GM12878 (cell line): ENCODE data around the gene CEP250.

Experiments used
- ATF2 ChIP-seq: IDR thresholded peaks from 2 replicates; pipeline ENCODE4 v1.6.1; 2012; ENCODE audit warnings: low read length, inconsistent platforms
- CBX5 ChIP-seq: sonication (generic); IDR thresholded peaks from 2 replicates; pipeline ENCODE4 v1.6.1; 2016; ENCODE audit warnings: low read depth, moderate library complexity, mild to moderate bottlenecking, inconsistent platforms
- CHD2 ChIP-seq: IDR thresholded peaks from 2 replicates; pipeline ENCODE4 v1.6.1; 2011; ENCODE audit warnings: low read depth, low read length, improper control_type of control experiment, borderline replicate concordance
- ESRRA ChIP-seq: IDR thresholded peaks from 2 replicates; pipeline ENCODE4 v1.6.1; 2012; ENCODE audit warnings: mild to moderate bottlenecking, low read length, improper control_type of control experiment
- EZH2 ChIP-seq: IDR thresholded peaks from 2 replicates; pipeline ENCODE4 v1.6.1; 2012; ENCODE audit warnings: low read depth, mild to moderate bottlenecking, control low read depth, inconsistent platforms, low read length, borderline replicate concordance; ENCODE audit not compliant: control insufficient read depth
- JUND ChIP-seq: IDR thresholded peaks from 2 replicates; pipeline ENCODE4 v1.6.1; 2012; ENCODE audit warnings: low read depth, mild to moderate bottlenecking, low read length, improper control_type of control experiment, moderate library complexity
- MXI1 ChIP-seq: fragments of 150-350 bp; IDR thresholded peaks from 2 replicates; pipeline ENCODE4 v1.6.1; 2011; ENCODE audit warnings: low read depth, mild to moderate bottlenecking, inconsistent platforms, low read length, improper control_type of control experiment
- PKNOX1 ChIP-seq: fragments of 450-650 bp; IDR thresholded peaks from 2 replicates; pipeline ENCODE4 v1.6.1; 2016; ENCODE audit warnings: mild to moderate bottlenecking
- POLR2A ChIP-seq: IDR thresholded peaks from 2 replicates; pipeline ENCODE4 v1.6.1; 2011; ENCODE audit warnings: low read depth, mild to moderate bottlenecking, low read length
- RB1 ChIP-seq: fragments of 450-650 bp; formaldehyde crosslinking; IDR thresholded peaks from 2 replicates; pipeline ENCODE4 v1.6.1; 2017; ENCODE audit warnings: mild to moderate bottlenecking, borderline replicate concordance
- SMAD1 ChIP-seq: fragments of 450-650 bp; IDR thresholded peaks from 2 replicates; pipeline ENCODE4 v1.6.1; 2018; ENCODE audit warnings: mild to moderate bottlenecking, low read depth; ENCODE audit not compliant: partially characterized antibody
- ZNF24 ChIP-seq: fragments of 450-650 bp; IDR thresholded peaks from 2 replicates; pipeline ENCODE4 v1.6.1; 2017; ENCODE audit warnings: antibody characterized with exemption, mild to moderate bottlenecking
- TF ChIP-seq, protein P1 (sequence below), 3 experiments: IDR thresholded peaks in 2 of 3; conservative IDR thresholded peaks in 1 of 3; 2 replicates each; pipeline ENCODE4 v1.5.1; 2011; ENCODE audit warnings: low read depth in 3 of 3, low read length in 3 of 3, mild to moderate bottlenecking in 3 of 3, control low read depth in 2 of 3, moderate library complexity in 2 of 3, inconsistent platforms in 1 of 3, mixed read lengths in 1 of 3; ENCODE audit not compliant: control insufficient read depth in 2 of 3, insufficient read depth in 1 of 3; ENCODE audit errors: extremely low read depth in 1 of 3
- TF ChIP-seq, protein P2 (sequence below): IDR thresholded peaks from 2 replicates; pipeline ENCODE4 v1.6.1; 2011; ENCODE audit warnings: low read depth, low read length, improper control_type of control experiment, borderline replicate concordance

DNA sequence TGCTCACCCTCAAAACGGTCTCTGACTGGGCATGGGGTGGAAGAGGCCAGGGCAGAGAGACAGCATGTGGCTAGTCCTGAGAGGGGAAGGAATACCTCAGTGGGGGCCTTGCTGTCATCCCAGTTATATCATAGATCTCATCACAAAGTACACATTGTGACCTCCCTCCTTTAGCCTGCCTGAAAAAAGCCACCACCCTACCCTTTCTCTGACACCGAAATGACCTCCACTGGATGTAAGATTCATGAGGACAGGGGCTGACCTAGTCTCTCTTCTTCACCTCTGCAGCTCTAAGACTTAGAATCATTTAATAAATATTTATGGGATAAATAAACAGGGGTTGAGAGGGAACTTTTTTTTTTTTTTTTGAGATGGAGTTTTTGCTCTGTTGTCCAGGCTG lies 74.2 kb downstream of the CEP250 start, which contains the start of gene C20orf173:
- no peak for TF ChIP-seq CHD2
- TF ChIP-seq RB1 = no peak
- no peak for TF ChIP-seq JUND
- no peak for TF ChIP-seq PKNOX1
- TF ChIP-seq POLR2A = no peak
- TF ChIP-seq, protein P1, sequence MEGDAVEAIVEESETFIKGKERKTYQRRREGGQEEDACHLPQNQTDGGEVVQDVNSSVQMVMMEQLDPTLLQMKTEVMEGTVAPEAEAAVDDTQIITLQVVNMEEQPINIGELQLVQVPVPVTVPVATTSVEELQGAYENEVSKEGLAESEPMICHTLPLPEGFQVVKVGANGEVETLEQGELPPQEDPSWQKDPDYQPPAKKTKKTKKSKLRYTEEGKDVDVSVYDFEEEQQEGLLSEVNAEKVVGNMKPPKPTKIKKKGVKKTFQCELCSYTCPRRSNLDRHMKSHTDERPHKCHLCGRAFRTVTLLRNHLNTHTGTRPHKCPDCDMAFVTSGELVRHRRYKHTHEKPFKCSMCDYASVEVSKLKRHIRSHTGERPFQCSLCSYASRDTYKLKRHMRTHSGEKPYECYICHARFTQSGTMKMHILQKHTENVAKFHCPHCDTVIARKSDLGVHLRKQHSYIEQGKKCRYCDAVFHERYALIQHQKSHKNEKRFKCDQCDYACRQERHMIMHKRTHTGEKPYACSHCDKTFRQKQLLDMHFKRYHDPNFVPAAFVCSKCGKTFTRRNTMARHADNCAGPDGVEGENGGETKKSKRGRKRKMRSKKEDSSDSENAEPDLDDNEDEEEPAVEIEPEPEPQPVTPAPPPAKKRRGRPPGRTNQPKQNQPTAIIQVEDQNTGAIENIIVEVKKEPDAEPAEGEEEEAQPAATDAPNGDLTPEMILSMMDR (IDR thresholded peaks at IDR 0.05 in 2 of 3, conservative IDR thresholded peaks at IDR 0.05 in 1 of 3; ENCODE audit: control insufficient read depth in 2 of 3, extremely low read depth in 1 of 3, insufficient read depth in 1 of 3, low read depth in 3 of 3, low read length in 3 of 3) = no peak
- TF ChIP-seq CBX5 = no peak
- TF ChIP-seq ESRRA = no peak
- no peak for TF ChIP-seq SMAD1
- TF ChIP-seq, protein P2, sequence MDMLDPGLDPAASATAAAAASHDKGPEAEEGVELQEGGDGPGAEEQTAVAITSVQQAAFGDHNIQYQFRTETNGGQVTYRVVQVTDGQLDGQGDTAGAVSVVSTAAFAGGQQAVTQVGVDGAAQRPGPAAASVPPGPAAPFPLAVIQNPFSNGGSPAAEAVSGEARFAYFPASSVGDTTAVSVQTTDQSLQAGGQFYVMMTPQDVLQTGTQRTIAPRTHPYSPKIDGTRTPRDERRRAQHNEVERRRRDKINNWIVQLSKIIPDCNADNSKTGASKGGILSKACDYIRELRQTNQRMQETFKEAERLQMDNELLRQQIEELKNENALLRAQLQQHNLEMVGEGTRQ = no peak
- no peak for TF ChIP-seq MXI1
- no peak for TF ChIP-seq ZNF24
- no peak for TF ChIP-seq ATF2
- no peak for TF ChIP-seq EZH2
